Stimulated activated CD4-positive, alpha-beta T cell treated with anti-CD3 and anti-CD28 coated beads, TNF-alpha, amount 100 ng/mL, for 4 hours (primary cell): Measurements from ENCODE around the gene PLEKHG5.

Source experiments
- DNase-seq, 3 experiments: peaks; one replicate each; pipeline ENCODE4 v3.0.0-alpha.2; 2020; ENCODE audit warnings: low read depth in 3 of 3

PLEKHG5 gene

DNA sequence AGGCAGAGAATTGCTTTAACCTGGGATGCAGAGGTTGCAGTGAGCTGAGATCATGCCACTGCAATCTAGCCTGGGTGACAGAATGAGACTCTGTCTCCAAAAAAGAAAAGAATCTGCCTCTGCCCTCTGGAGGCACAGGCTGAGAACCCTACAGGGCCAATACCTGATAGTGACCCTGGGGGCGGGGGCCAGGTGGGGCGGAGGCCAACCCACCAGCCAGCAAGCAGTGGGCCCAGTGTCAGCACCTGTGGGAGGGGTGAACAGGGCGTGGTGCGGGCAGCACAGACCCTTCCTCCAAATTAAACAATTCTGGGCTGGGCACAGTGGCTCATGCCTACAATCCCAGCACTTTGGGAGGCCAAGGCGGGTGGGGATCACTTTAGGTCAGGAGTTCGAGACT lies 19.0 kb upstream of the PLEKHG5 start:
- no peak for DNase-seq

- no peak for DNase-seq
These were observed 18.4 kb upstream of the PLEKHG5 start for GRCh38 chr1:6509919-6510291.

DNA sequence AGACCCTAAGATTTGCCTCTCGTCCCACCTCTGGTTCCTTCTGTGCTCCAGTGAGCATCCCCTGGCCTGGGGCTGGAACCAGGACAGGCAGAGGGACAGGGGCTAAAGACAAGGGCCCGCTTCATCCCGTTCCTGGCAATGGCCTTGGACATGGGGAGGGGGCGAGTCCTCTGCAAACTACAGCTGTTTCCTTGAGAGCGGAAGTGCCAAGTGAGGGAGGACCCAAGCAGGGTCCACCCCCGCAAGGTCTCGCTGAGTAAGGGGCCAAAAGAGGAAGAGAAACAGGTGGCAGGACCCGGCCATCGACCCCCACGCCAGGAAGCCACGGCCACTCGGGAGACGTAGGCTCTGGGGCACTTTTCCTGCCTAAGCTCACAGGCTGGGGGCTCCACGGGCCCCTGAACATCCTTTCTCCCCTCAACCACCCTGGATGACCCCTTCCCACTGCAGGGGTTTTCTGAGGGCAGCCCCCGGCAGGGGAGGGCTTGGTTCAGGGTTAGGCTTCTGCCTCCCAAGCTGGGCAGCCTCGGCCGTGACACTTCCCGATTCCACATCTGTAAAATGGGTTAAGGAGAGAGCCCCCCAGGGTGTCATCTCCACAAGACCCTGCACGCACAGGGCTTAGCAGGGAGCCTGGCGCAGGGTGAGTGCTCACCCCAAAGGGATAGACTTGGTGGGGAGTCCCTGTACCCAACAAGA lies 17.9 kb upstream of the PLEKHG5 start:
- DNase-seq = no peak

DNA sequence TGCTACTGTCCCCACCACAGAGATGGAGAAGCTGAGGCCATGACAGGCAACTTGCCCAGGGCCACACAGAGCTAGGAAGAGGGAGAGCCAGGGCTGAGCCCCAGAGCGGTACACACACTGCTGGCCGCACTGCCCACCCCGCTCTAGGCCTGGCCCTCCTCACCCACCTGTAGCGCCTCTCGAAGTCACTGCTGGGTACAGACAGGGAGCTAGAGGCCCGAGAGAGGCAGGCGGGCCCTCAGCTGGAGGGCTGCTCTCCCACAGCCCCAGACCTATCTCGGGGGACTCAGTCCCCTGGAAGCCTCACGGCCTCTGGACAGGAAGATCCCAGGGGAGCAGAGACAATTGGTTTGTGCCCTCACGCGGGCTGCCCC lies 17.3 kb upstream of the PLEKHG5 start:
- no peak for DNase-seq

DNA sequence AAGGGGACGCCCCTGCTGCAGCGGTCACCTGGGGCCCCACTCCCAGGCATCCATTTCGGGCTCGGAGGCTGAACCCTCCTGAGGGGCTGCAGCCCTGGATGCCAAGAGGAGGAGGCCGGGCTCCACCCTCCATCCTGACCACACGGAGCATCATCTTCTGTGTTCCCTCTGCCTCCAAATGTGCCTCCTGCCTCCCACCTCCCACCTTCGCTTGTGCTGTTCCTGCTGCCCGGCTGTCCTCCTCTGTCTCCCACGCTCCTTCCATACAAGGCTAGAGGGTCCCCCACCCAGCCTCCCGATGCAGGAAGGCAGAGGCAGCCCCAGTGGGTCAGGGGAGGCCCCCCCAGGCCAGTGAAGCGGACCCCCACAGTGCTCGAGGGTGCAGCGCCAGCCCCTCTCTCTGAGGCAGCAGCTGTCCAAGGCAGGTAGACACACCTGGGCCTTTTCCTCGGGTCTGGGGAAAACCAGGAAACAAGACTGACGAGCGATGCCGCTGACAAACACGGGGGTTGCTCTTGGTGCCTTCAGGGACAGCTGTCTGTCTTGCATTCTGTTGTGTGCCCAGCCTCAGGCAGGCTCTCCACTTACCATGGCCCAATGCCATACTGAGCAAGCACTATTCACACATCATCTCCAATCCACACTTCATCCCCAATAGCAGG lies 16.8 kb upstream of the PLEKHG5 start:
- no peak for DNase-seq

DNA sequence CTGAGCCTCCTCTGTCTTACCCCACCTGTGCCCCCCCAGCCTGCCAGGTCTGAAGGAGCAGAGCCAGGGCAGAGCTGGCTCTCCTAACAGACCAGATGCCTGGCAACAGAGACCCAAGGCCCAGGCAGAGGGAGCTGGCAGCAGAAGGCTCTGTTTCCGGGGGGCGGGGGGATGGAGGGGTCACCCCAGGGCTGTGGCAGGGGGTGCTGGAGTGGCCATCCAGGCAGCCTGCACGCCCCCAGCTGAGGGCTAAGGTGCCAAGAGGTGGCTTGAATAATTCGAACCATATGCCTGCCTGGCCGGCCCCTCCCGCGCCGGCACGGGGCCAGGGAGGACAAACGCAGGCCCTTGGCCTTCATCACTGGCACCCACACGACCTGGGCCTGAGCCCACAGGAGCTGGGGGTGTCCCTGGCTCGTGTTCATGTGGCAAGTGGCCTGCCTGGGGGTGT lies 16.0 kb upstream of the PLEKHG5 start:
- DNase-seq = no peak

GRCh38 chr1:6507037-6507428 lies 15.6 kb upstream of the PLEKHG5 start:
- no peak for DNase-seq

- no peak for DNase-seq
These were observed 15.0 kb upstream of the PLEKHG5 start for GRCh38 chr1:6506210-6507036.

- no peak for DNase-seq
These were observed 14.1 kb upstream of the PLEKHG5 start for GRCh38 chr1:6505367-6506209.

GRCh38 chr1:6504887-6505286 lies 13.4 kb upstream of the PLEKHG5 start:
- no peak for DNase-seq

- no peak for DNase-seq
These were observed 12.6 kb upstream of the PLEKHG5 start for GRCh38 chr1:6503884-6504602.

DNA sequence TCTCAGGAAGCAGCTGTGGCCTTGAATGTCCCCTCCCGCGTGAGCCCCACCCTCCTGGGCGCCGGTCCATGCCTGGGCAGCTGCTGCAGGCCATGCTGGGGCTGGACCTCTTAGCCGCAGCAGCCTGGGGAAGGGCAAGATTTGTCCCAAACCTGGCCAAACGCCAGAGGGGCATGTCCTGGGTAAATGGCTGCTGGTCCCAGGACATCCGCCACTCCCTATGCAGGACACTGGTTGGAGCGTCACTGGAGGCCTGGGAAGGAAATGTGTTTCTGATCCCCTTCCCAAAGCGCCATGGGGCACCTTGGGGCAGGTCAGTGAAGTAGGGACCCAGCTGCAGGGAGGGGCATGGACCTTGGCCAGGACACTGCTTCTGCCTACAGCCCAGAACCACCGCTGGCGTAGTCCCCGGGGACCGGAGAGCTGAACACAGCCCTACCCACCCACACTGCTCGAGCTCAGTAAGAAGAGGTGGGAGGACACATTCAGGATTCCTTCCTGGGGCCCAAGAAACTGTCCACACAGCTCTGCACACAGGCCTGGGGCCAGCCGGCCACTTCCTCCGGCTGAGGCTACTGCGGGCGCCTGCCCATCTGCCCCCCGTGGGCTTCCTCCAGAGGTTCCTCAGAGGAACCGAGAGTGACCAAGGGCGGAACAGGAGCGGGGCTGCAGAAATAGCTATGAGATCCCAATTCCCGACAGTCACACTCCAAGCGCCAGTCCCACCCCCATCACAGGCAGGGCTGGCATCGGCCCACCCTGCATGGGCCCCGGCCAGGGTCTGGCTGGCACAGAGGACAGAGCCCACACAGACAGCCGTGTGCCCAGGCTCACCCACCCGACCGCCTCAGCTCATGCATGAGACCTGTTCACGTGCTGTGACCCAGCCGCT lies 10.8 kb upstream of the PLEKHG5 start:
- DNase-seq = no peak

DNA sequence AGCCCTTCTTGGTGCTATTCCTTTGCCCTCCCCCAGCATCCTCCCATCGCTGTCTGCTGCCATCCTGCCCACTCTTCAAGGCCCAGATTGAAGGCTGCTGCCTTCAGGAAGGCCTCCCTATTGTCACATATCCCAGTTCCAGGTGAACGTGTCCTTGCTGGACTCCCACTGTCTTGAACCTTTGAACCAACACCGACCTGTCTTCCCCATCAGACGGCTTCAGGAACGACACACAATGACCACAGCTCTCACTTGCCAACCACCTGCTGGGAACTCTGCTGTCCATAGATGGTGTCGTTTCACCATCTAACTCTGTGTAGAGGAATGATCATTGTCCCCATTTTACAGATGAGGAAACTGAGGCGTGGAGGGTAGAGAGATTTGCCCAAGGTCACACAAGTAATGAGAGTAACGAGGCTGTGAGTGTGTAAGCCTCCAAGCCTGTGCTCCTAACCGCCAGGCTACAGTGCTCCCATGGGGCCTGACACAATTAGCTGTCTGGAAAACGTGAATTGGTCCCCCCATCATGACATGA lies 9.9 kb upstream of the PLEKHG5 start:
- no peak for DNase-seq

DNA sequence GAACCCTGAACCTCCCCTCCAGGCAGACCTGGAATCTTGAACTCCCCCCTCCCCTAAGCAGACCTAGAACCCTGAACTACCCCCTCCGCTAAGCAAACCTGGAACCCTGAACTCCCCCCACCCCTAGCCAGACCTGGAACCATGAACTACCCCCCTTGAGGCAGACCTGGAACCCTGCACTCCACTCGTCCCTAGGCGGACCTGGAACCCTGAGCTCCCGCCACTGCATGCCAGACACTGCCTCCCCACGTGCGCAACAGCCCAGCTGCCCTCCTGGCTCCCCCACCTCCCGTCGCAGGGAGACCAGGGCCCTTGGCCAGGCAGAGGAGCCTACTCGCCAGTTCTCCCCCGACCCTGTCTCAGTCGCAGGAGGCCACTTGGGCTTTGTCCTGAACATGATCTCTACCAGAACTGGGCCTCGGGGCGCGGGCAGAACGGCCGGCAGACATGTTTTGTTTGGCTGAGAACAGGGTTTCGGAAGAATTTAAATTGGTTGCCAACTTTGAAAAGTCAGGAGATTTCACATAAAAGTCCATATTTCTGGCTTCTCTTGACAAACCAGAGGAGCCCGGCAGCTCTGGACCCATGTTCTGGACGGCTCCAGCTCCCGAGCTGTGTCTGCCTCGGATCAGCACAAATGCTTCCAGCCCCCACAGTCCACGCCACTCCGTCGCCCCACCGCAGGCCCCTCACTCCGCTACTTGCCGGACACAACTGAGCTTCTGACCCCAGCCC lies 9.2 kb upstream of the PLEKHG5 start:
- DNase-seq = no peak

- DNase-seq = no peak
These were observed 7.8 kb upstream of the PLEKHG5 start for GRCh38 chr1:6499296-6499695.

DNA sequence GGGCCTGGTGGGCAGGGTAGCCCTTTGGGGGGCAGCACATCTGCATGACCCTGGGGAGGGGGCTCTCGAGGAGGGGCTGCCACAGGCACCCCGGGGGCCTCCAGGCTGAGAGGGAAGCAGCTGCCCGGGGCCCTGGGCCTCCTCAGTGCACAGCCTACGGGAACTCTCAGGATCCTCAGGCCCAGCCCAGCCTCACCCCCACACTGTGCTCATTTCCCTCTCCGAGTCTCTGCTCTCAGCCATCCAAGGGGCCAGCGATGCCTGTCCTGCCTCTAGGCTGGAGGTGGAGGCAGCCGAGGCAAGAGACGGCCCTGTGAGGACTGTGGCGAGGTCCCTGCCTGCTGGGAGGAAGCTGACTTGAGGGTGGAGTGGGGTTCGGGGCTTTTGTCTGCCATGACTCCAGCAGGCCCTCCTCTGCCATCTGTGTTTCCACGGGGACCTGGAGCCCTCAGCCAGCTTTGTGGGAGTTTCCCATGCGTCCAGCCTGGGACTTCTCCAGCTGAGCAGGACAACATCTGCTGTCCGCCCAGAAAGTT lies 7.2 kb upstream of the PLEKHG5 start:
- DNase-seq = no peak

DNA sequence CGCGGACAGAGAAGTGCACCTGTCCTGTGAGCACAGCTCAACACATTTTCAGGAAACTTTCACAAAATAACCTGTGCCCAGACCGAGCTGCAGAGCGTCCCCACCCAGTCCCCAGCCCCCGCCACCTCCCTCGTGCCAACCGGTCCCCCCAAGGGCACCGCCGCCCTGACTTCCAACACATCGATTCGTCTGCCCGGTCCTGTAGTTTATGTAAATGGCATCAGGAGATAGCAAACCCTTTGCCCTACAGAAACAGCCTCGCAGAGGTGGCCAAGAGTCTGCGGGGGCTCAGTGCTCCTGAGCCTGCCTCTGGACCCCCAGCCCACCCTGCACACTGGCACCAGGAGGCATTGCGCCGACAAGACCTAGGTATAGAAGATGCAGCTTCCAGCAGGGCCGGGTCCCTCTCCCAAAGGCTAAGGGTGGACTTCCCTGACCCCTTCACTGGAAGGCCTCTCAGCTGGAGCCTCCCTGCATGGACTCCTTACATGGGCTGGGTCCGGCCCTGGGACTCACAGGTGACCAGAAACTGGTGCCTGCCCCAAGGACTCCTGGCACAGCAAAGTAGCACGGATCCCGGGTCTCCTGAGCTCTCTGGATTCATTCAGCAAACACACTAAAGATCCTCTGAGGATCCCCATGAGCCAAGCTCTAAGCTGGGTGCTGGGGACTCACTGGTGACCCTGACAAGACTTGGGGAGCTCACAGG lies 6.6 kb upstream of the PLEKHG5 start:
- DNase-seq = no peak

GRCh38 chr1:6497215-6497866 lies 5.9 kb upstream of the PLEKHG5 start:
- DNase-seq = peak in 2 of 3 experiments; percentile 23 to 32
